C1 segment of cervical spinal cord (tissue), 14 donors: ENCODE results near the gene NFKBIA.
"Not testable (repeated sequence)": the region's sequence is repeated elsewhere in the genome, so short reads cannot be mapped to it uniquely, and the experiment has no call there.

Experiments used
- DNase-seq, 14 donors: peaks; one replicate each; lab custom pipeline; 2025; lab: John Stamatoyannopoulos, UW

The NFKBIA gene

DNA sequence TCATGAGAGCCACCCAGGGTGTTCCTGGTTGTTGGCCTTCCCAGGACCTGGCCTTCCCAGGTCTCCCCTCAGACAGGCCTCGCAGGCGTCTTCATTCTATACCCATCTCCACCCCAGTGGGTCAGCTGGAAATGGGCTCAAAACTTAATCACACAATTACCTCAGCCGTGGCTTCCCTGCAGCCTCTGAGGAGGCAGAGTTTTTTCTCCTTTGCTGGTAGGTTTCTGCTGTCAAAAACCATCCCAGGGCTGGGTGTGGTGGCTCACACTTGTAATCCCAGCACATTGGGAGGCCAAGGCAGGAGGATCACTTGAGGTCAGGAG lies 13.2 kb downstream of the NFKBIA start:
- no peak for DNase-seq

DNA sequence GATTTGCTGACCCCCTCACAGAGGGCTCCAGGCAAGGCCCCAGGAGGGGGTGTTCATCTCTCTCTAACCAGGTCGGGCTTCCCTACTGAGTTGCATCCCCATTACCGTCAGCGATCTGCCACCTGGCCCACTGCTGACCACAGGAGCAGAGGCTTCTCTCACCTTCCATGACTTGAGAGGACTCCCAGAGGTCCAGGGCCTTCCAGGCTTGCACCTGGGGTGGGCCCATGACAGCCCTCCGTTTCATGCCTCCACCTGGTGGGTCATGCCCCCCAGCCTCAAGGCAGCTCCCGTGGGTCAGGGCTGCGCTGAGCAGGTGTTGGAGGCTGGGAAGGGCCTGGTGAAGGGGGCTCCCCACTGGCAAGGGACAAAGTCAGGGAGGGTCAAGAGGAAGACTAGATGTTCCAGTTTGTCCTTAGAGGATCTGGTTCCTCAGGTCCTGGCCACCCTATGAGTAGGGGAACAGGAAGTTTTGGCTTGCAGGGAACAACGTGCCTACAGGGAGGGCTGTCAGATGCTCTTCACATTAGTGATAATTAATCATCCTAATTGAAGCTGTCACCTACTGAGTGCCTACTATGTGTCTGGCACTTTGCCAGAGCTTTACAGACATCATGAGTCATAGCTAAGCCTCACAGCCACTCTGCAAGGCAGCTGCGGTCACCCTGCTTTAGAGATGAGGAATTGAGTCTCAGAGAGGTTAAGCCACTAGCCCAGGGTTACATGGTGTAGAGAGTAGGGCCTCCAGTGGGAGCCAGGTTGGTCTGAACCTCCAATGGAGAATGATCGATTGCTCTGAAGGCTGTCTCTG lies 13.8 kb downstream of the NFKBIA start:
- DNase-seq, result no peak

DNA sequence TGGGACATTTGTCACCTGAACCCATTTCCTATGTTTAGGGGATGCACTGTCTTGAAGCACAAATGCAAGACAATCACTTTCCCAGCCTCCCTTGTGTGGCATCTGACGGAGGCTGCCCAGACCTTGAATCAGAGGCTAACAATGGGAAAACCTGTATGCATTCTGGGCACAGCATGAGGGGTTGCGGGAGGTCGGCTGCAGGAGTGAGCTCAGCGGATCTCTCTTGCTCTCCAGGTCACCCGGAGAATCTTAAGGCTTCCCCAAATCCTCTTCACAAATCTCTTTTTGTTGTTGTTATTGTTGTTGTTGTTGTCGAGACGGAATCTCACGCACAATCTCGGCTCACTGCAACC lies 15.3 kb downstream of the NFKBIA start:
- no peak for DNase-seq

DNA sequence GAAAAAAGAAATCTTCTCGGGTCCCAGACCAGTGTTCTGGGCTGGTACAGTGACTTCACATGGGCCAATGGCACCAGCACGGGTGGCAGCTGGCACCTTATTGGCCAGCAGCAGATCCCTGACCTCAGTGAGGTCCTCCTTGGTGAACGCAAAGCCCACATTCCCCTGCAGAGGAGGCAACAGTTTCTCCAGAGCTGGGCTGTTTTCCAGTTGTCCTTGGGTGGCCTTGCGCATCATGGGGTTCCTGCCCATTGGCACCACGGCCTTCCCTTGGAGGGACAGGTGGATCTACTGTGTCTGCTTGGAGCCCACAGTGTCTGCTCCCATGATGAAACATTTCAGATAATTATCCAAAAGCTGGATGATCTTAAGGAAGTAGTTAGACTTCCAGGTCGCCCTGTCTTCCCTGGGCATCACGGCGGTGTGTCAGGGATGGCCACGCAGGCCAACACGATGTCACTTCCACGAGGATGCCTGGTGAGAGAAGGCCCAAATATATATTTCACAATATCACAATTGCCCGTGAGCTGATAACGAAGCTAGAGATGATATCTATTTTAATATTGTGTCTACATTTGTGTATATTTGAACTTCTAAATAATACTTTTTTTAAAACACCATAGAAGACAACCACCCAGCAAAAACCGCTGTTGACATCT lies 15.8 kb downstream of the NFKBIA start:
- no peak for DNase-seq

DNA sequence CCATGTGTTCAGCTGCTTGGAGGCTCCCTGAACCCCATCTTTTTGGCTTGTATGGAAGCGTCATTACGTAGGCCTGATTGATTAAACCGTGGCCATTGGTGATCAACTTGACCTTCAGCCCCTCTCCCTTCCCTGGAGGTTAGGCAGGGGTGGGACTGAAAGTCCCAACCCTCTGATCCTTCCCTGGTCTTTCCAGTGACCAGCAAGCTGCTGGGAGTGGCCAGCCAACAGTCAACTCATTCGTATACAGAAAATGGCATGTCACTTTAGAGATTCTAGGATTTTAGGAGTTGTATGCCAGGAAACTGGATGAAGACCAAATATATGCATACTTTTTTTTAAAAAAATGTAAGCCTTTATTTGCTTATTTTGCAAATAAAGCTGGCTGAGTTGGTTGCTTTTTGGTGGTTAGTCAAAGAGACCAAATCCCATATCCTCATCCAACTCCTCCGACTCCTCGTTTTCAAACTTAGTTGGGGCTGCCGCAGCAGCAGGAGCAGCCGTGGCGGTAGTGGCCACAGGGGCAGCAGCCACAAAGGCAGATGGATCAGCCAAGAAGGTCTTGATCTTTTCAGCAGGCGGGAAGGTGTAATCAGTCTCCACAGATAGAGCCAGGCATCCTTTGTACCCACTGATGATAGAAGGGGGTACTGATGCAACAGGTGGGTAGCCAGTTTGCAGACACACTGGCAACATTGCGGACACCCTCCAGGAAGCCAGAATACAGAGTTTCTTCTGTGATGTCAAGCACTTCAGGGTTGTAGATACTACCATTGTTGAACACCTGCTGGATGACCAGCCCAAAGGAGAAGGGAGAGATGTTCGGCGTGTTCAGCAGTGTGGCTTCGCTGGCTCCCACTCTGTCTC lies 16.6 kb downstream of the NFKBIA start:
- DNase-seq, result no peak

DNA sequence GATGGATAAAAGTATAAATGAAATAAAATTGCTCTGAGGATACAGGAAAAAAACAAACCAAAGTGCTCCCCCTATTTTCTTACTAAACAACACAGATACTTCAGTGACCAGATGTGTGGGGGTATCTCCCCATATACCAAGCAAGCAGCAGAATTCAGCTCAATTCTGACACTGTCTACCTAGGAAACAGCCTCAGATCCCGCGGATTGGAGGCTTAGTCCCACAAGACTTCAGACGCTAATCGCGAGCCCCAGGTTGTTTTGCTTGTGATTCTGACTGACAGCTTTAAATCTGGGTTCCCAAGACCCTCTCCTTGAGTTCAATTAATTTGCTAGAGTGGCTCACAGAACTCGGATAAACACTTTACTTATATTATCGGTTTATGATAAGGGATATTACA lies 17.3 kb downstream of the NFKBIA start:
- no peak for DNase-seq

DNA sequence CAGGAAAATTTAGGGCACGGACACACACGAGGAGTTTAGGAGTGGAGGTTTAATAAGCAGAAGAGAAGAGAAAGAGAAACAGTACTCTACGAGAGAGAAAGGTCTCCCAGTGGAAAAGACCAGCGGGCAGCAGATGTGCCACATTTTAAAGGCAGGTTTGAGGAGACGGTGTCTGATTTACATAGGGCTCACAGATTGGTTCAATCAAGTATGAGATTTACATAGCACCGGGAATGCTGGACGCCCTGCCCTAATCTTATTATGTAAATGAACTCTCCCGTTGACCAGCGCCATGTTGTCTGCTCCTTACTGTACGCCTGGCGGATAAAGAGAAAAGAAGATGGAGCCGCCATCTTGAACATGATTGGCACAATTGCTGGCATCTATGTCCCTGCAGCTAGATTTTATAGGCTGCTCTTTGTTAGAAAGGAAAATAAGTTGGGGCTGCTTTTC lies 17.9 kb downstream of the NFKBIA start:
- DNase-seq, result no peak

DNA sequence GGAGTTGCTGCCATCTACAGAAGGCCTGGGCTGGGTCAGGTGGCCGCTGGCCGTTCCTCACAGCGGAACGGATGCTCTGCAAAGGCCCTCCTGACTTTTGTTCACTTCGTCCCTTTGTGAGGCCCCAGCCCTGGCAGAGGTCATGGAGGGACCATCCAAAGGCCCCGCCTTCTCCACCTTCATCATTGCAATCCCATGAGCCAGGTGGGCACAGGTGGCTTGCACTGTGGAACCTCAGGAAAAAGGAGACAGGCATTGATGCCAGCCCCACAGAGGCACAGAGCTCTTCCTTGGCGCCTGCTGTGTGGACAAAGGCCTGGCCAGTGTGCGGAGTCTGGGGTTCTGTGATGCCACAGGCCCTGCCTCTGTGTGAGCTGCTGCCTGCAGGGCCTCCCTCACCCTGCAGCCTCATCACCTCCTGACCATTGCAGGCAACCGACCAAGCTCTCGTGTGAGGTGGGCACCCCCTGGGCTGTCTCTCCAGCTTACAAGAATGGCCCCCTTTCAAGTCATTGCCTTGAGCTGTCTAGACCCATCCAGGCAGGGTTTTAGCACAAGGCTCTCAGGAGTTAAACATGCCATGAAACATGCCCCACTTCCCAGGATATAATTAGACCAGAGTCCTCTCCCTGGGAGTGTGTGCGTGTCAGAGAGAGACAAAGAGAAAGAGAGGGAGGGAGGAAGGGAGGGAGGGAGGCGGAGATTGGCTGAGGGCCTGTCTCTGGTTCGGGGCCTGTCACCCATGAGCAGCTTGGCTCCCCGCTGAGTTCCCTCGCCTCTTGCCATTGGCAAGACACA lies 19.3 kb downstream of the NFKBIA start:
- peak in 13 of 14 donors; percentile 13 to 99 (median 70) for DNase-seq

DNA sequence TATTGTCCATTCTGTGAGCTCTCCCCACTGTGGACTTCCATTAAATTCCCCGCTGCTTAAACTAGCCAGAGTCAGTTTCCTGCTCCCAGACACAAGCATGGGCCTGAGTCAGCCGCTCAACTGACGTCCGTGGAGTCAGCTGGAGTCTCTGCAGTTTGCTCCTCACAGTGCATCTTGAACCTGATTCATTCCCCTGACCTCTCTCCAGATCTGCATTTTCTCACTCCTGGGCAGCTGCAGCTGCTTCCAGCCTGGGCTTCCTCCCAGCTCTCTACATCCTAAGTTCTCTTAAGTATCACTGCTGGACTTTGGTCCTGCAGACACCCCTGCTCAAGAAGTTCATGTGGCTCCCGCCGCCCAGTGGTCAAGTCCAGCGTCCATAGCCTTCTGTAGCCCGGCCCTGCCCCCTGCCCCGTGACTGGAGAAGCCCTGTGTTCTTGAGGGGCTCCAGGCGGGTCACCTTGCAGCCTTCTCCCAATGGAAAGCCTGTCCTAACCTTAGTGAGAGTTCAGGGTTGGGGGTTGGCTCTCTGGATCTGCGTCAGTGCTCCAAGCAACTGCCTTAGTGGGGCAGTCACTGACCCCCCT lies 20.0 kb downstream of the NFKBIA start:
- DNase-seq, result peak in 7 of 14 donors; percentile 27 to 66 (median 41)

DNA sequence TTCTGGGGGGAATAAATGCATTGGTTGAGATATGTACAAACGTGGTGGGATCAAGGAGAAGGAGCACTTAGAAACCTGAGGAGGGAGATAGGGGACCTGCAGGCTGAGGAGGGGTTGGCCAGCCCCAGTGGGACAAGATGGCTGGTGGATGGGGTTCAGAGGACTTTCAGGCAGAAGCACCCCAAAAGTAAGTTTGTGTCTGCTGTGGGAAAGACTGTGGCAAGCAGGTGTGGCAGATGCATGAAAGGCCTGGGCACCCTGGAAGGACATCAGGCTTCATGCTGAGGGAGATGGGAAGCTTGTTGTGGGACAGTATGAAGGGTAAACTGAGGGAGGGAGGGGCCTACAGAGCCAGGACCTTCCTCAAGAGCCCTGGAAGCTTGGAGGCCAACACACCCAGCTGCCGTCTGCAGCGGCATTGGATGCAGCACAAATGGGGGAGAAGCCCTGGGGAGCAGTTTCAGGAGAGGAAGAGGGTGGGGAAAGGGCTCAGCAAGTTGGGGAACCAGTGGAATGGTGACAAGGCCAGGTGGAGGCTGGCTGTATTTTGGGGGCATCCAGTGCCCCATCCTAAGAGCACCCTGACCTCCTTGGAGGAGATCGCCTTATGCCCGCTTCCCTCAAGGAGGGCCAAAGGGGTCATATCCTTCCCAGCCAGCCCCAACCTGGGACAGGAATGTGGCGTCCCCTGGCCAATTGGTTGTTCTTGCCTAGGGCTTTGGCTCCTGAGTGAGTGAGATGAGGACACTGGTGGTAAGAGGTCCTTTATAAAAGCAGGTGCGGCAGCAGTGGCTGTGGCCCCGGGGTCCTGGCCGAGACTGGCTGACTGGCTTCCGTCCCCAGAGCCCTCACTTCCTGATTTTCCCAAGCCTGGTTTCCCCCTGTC lies 20.7 kb downstream of the NFKBIA start:
- DNase-seq, result no peak

DNA sequence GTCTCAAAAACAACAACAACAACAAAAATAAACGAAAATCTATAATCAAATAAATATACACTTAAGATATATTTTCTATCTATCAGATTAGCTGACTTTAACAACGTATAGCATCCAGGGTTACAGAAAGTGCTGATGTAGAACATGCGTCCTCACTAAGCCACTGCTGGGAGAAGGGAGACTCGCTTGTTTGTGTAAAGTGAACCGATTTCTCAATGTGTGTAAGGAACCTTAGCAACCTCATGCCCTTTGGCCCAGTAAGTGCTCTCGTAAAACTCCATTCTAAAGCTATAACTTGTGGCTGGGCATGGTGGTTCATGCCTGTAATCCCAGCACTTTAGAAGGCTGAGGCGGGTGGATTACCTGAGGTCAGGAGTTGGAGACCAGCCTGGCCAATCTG lies 23.8 kb downstream of the NFKBIA start:
- DNase-seq, result no peak

DNA sequence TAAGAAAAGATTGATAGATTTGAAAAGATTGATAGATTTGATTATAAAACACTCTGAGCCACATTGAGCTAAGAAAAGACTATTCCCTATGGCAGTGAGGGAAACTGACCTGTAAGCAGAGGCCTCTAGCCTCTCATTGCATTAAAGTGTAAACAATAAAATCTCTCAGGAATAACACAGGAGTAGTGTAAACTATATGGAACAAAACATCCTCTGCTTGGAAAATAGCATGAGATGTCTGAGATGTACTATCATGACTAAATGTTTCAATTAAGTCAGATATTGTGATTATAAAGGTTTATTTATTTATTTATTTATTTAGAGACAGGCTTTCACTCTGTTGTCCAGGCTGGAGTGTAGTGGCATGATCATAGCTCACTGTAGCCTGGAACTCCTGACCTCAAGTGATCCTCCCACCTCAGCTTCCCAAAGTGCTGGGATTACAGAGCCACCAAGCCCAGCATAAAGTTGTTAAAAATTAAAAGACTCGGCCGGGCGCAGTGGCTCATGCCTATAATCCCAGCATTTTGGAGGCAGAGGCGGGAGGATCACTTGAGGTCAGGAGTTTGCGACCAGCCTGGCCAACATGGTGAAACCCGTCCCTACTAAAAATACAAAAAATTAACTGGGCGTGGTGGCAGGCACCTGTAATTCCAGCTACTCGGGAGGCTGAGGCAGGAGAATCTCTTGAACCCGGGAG lies 25.2 kb downstream of the NFKBIA start:
- DNase-seq, result not testable (repeated sequence)

DNA sequence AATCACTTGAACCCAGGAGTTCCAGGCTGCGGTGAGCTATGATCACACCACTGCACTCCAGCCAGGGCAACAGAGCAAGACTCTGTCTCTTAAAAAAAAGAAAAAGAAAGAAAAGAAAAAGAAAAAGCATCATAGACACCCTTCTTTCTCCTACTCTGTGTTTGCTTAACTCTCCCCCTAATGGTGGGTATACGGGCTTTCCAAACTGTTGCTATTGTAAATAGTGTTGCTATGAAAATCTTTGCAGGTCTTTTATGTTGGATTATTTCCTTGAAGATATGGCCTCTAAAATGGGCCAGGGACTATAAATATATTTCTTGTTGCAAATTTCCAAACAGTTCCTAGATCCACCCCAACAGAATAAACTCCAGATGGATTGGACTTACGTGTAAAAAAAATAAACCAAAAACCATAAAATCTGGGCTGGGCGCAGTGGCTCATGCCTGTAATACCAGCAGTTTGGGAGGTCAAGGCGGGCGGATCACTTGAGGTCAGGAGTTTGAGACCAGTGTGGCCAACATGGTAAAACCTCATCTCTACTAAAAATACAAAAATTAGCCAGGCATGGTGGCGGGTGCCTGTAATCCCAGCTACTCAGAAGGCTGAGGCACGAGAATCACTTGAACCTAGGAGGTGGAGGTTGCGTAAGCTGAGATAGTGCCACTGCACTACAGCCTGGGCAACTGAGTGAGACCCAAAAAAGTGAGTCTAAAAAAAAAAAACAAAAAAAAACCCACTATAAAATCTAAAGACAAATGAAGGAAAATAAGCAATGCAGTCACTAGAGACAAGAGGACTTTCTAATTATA lies 25.9 kb downstream of the NFKBIA start:
- DNase-seq, result no peak

DNA sequence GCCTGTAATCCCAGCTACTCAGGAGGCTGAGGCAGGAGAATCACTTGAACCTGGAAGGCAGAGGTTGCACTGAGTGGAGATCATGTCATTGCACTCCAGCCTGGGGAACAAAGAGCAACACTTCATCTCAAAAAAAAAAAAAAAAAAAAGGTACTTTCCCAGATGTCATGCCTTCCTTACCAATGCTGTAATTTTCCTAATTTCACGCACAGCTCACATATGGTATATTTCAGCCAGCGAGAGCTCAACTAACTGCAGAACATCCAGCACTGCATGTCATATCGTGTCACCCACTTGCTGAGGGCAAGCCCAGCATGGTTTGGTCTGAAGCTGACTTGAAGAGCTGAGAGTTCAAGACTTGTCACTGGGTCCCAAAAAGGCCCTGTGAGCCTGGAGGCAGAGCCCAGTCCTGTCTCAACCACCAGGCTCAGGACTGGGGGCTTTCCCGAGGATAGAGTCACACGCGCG lies 29.0 kb downstream of the NFKBIA start:
- no peak for DNase-seq

DNA sequence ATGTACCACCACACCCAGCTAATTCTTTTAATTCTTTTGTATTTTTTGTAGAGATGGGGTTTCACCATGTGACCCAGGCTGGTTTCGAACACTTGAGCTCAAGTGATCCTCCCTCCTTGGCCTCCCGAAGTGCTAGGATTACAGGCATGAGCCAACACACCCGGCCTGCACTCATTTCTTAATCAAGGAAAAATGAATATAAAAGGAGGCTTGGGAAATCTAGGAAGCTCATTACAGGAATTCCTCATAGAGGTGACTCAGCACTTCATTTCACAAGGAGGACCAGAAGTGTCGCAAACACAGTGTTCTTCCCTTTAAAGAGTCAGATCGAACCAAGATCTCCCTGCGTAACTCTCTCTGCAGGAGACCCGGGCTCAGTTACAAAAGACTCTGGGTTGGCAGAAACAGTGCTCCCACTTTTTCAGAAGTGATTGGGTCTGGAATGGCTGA lies 30.3 kb downstream of the NFKBIA start:
- DNase-seq, result peak in 3 of 14 donors; percentile 15 to 57 (median 23)

DNA sequence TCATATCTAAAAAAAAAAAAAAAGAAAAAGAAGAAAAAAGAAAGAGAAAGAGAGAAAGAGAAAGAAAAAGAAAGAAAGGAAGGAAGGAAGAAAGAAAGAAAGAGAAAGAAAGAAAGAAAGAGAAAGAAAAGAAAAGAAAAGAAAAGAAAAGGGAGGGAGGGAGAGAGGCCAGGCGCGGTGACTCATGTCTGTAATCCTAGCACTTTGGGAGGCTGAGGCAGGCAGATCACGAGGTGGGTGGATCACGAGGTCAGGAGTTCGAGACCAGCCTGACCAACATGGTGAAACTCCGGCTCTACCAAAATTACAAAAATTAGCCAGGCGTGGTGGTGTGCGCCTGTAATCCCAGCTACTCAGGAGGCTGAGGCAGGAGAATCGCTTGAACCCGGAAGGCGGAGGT lies 31.3 kb downstream of the NFKBIA start:
- DNase-seq, result not testable (repeated sequence)

DNA sequence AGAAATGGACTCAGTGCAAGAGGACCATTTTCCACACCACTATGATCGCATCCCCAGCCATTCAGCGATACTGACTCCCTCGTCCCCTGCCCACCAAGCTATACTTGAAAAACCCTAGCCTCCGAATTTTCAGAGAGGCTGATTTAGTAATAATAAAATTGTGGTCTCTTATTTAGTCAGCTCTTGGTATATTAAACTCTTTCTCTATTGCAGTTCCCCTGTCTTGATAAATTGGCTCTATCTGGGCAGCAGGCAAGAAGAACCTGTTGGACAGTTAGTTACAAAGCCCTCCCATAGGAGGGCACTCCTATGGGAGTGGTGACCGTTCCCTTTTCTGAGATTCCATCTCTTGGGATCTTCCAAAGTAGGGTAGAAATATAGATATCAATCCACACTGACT lies 33.6 kb downstream of the NFKBIA start:
- no peak for DNase-seq

DNA sequence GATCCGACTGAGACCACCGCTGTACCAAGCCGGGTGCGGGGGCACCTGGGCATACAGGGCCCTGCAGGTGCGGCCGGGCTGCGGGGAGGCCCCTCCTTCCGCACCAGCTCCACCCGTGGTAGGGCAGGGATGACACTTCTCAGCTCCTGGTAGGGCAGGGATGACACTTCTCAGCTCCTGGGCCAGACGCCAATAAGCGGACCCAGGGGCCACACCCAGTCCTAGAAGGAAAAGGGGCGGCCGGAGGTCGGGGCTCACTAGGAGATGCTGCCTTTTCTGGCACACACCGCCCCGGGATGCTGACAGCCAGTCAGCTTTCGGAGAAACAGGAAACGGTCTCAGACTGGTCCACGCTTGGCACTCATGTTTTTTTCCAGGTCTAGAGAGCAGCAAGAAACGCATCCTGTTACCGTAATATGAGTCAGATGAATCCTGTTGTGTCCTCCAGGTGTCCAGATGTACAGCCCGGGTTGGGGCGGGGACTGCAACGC lies 34.8 kb downstream of the NFKBIA start:
- DNase-seq, result peak in 1 of 14 donors; percentile 32
